HAP-1 (cell line): ENCODE results near the gene ADGRD1.

Experiments
- DNase-seq, 2 experiments: peaks; one replicate each; pipeline ENCODE4 v3.0.0-alpha.2; 2016 to 2020; ENCODE audit warnings: low spot score in 2 of 2
- H3K27me3 ChIP-seq: fragments of 250-450 bp; sonication (Bioruptor Pico); 2 replicates; pipeline ENCODE4 v1.5.1; 2020; ENCODE audit warnings: low read depth, mild to moderate bottlenecking, moderate library complexity
- H3K36me3 ChIP-seq: fragments of 250-450 bp; sonication (Bioruptor Pico); replicated peaks from 2 replicates; pipeline ENCODE4 v1.5.1; 2020; ENCODE audit warnings: mild to moderate bottlenecking
- H3K4me1 ChIP-seq: fragments of 250-450 bp; sonication (Bioruptor Pico); 2 replicates; pipeline ENCODE4 v1.5.1; 2020; ENCODE audit warnings: mild to moderate bottlenecking
- H3K4me3 ChIP-seq: fragments of 250-450 bp; sonication (Bioruptor Pico); 2 replicates; pipeline ENCODE4 v1.5.1; 2020; ENCODE audit warnings: mild to moderate bottlenecking, moderate library complexity
- H3K9me3 ChIP-seq: fragments of 250-450 bp; sonication (Bioruptor Pico); 2 replicates; pipeline ENCODE4 v1.5.1; 2020; ENCODE audit warnings: mild to moderate bottlenecking, moderate library complexity
- in situ Hi-C: fragments of 300-500 bp; cut with MboI; formaldehyde crosslinking; loops from 3 replicates; pipeline ENCODE4 v1.14.3; 2020; ENCODE audit warnings: low sequenced_read_pairs, inconsistent platforms, mixed read lengths

The ADGRD1 gene

DNA sequence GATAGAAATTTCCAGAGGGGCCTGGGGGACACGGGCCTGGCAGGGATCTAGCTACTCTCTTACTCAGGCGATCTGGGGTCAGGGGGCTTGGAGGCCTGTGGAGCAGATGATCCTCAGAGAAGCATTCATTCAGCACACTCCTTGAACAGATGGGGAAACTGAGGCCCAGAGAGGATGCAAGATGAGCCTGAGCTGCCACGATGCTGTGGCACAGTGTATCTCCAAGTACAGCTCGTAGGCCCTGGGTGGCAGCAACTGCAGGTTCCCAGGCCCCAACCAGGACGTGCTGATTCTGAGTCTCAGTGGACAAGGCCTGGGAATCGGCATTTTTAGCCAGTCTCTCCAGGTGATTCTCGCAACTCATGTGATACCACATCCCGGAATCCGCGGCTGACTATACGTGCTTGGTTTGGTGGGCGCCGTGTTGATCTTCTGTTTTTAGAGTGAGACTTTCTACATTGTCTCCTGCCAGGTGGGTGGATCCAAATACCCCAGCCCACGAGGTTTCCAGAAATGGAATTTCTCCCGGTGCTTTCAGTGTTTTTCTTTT is 22.5 kb downstream of the ADGRD1 start:
- Histone ChIP-seq H3K4me1 (no peaks in the 10 kb centered on the region), H3K36me3 (no peaks in the 10 kb centered on the region), H3K9me3 (no peaks in the 10 kb centered on the region), H3K27me3 (no peaks in the 10 kb centered on the region), H3K4me3 (no peak overlapping the region)
- no peak for DNase-seq
- in situ Hi-C loops = no loop called here

GRCh38 chr12:130977046-130977742 is 23.5 kb downstream of the ADGRD1 start:
- no peak for DNase-seq
- Histone ChIP-seq H3K36me3 (no peaks in the 10 kb centered on the region), H3K4me1 (no peaks in the 10 kb centered on the region), H3K4me3 (no peak overlapping the region), H3K27me3 (no peaks in the 10 kb centered on the region), H3K9me3 (no peaks in the 10 kb centered on the region)
- in situ Hi-C loops = no loop called here

DNA sequence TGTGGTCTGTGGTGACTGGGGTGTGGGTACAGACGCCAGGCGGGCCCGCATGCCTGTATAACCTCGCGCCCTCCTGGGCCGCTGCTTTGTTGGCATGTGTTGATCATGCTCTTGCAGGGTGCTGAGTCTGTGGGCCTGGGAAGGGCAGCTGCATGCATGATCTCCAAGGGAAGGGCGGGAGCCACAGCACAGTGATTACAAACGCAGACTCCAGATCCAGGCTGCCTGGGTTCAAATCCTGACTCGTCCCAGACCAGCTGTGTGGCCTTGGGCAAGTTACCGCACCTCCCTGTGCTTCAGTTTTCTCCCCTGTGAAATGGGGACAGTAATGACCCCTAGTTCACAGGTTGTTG is 24.0 kb downstream of the ADGRD1 start:
- Histone ChIP-seq H3K36me3 (no peaks in the 10 kb centered on the region), H3K4me1 (no peaks in the 10 kb centered on the region), H3K27me3 (no peaks in the 10 kb centered on the region), H3K4me3 (no peak overlapping the region), H3K9me3 (no peaks in the 10 kb centered on the region)
- in situ Hi-C loops = no loop called here
- DNase-seq = no peak

- H3K4me3 ChIP-seq = no peak overlapping the region
- no peaks in the 10 kb centered on the region for H3K36me3 ChIP-seq
- H3K4me1 ChIP-seq = no peaks in the 10 kb centered on the region
- in situ Hi-C loops = no loop called here
- H3K27me3 ChIP-seq = no peaks in the 10 kb centered on the region
- H3K9me3 ChIP-seq = no peaks in the 10 kb centered on the region
- DNase-seq = no peak
These were observed 25.1 kb downstream of the ADGRD1 start for GRCh38 chr12:130978785-130979184.

GRCh38 chr12:130981074-130981742 is 27.5 kb downstream of the ADGRD1 start:
- DNase-seq = peak; percentile 4 to 18
- in situ Hi-C loops = no loop called here
- Histone ChIP-seq H3K4me1 (no peaks in the 10 kb centered on the region), H3K9me3 (no peaks in the 10 kb centered on the region), H3K27me3 (no peaks in the 10 kb centered on the region; the same call in 1 of the 2 replicates), H3K4me3 (no peak overlapping the region), H3K36me3 (no peaks in the 10 kb centered on the region)

DNA sequence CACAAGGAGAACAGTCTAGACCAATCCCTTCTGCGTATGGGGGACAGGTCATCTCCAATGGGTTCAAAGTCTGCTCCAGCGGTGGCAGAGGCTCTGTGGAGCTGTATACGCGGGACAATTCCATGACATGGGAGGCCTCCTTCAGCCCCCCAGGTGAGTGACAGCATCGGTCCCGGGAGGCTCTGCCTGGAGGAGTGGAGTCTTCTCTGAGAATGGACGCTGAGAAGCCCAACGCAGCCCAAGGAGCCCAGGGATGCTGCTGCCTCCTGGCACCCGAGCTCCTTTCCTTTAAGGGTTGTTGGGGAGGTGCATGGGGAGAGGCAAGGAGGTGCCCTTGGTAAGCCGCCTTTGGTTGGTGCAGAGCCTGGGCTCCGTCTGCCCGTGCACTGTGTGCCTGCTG is 28.2 kb downstream of the ADGRD1 start:
- Histone ChIP-seq H3K27me3 (no peaks in the 10 kb centered on the region; the same call in 1 of the 2 replicates), H3K4me1 (no peaks in the 10 kb centered on the region), H3K4me3 (no peak overlapping the region), H3K9me3 (no peaks in the 10 kb centered on the region), H3K36me3 (no peaks in the 10 kb centered on the region)
- in situ Hi-C loops = no loop called here
- no peak for DNase-seq

DNA sequence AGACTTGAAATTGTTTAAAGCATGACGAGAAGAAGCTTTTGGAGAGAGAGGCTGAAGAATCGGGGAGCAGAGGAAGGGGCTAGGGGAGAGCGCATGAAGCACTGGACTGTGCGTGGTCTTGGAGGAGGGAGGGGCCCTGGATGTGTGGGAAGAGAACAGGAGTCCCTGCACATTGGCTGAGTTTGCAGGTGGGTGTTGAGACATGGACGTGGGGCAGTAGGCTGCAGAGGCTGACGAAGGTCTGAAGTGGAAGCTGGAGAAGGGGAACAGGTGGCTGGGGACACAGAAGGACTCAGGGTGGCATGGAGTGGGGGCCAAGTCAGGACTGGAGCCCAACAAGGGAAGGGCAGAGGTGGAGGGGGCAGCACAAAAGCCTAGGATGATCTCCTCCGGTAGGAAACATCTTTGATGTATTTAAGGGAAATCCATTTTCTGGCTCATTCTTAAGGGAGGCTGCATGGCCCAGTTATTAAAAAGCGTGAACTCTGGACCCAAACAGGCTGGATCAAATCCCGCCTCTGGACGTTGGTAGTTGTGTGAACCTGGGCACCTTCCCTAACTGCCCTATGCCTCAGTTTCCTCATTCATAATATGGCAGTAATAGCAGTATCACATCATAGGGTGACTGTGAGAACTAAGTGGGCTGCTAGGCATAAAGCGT is 29.0 kb downstream of the ADGRD1 start:
- Histone ChIP-seq H3K9me3 (no peaks in the 10 kb centered on the region), H3K36me3 (no peaks in the 10 kb centered on the region), H3K27me3 (no peaks in the 10 kb centered on the region; the same call in 1 of the 2 replicates), H3K4me1 (no peaks in the 10 kb centered on the region), H3K4me3 (no peak overlapping the region)
- in situ Hi-C loops = no loop called here
- no peak for DNase-seq

DNA sequence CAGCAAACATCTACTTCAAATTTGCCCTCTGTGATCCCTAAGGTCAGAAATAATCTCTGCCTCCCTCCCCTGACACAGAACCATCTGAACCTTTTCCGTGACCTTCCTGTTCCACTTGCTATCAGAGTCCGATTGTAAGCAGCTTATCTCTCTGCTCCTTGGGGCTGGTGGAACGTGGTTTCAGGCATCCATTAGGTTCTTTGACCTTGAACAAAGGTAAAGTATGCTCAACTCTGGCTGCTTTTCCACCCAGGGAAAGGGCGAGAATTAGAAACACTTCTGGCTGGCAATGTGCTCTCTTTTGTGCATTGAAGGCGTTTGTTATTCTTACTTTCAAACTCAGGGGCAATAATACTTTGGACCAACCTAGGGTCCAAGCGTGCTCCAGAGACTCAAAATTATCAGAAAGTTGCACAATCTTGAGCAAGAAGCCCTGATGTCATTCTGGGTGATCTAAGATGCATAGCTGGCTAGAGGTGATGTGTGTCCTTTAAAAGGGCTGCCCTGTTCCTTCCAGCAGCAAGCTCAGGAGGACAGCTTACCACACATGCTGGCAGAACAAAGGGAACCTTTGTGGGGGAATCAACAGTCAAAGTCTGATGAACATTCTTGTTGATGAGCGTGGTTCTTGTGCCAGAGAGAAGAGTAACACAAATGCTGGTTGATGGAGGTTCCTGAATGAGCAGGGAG is 29.8 kb downstream of the ADGRD1 start:
- H3K4me1 ChIP-seq = no peaks in the 10 kb centered on the region
- no peaks in the 10 kb centered on the region for H3K9me3 ChIP-seq
- no peak overlapping the region for H3K4me3 ChIP-seq
- H3K27me3 ChIP-seq = no peaks in the 10 kb centered on the region; the same call in 1 of the 2 replicates
- in situ Hi-C loops = no loop called here
- no peak for DNase-seq
- no peaks in the 10 kb centered on the region for H3K36me3 ChIP-seq

DNA sequence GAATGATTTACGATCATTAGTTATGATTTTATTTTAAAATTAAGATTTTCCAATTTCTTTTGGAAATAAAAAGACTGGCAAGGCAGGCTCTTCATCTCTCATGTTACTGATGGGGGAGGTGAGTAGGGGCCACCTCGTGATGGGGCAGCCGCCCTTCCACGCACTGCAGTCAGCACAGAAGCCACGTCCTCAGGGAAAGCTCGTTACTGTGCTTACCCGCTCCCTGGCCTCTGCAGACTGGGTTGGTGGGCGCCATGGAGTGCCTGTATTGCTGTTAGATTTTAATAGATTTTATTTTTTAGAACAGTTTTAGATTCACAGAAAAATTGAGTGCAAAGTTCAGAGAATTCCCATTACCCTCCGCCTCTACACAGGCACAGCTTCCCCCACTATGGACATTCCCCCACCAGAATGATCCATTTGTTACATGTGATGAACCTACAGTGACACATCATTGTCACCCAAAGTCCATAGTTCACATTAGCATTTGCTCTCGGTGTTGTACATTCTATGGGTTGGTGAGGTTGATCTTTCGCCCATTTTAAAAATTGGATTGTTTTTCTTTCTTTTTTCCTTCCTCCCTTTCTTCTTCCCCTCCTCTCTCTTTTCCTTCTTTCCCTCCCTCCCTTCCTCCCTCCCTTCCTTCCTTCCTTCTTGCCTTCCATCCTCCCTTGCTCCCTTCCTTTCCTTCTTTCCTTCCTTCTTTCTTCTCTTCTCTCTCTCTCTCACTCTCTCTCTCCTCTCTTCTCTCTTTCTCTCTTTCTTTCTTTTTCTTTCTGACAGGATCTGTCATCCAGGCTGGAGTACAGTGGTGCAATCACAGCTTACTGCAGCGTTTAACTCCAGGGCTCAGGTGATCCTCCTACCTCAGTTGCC is 30.7 kb downstream of the ADGRD1 start:
- DNase-seq = no peak
- in situ Hi-C loops = no loop called here
- Histone ChIP-seq H3K27me3 (no peaks in the 10 kb centered on the region; the same call in 1 of the 2 replicates), H3K4me3 (no peak overlapping the region), H3K9me3 (no peaks in the 10 kb centered on the region), H3K4me1 (no peaks in the 10 kb centered on the region), H3K36me3 (no peaks in the 10 kb centered on the region)

- no peak for DNase-seq
- no peak overlapping the region for H3K4me3 ChIP-seq
- no peaks in the 10 kb centered on the region for H3K4me1 ChIP-seq
- H3K9me3 ChIP-seq = no peaks in the 10 kb centered on the region
- in situ Hi-C loops = no loop called here
- no peaks in the 10 kb centered on the region; the same call in 1 of the 2 replicates for H3K27me3 ChIP-seq
- no peaks in the 10 kb centered on the region for H3K36me3 ChIP-seq
These were observed 33.6 kb downstream of the ADGRD1 start for GRCh38 chr12:130987151-130987931.

GRCh38 chr12:130988261-130988660 is 34.6 kb downstream of the ADGRD1 start:
- H3K27me3 ChIP-seq = no peaks in the 10 kb centered on the region; the same call in 1 of the 2 replicates
- no peaks in the 10 kb centered on the region for H3K36me3 ChIP-seq
- no peak for DNase-seq
- in situ Hi-C loops = no loop called here
- no peaks in the 10 kb centered on the region for H3K9me3 ChIP-seq
- H3K4me3 ChIP-seq = no peak overlapping the region
- no peaks in the 10 kb centered on the region for H3K4me1 ChIP-seq

DNA sequence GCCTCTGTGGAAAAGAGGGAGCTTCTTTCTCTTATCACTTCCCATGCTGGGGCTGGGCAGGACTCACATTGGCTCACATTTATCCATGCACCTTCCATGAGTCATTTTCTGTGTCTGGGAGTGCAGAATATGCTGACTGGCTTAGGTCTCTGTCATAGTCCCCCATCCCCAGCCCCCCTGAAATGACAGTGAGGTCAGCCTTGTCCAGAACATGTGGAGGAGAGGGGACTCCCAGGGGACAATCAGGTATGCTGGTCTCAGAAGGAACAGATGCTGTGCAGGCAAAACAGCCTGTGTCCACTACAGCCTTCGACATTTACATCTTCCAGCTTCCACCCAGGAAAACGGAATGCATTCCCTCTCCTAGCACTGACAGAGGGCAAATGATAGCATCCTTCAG is 35.0 kb downstream of the ADGRD1 start:
- in situ Hi-C loops = no loop called here
- Histone ChIP-seq H3K9me3 (no peaks in the 10 kb centered on the region), H3K27me3 (no peaks in the 10 kb centered on the region; the same call in 1 of the 2 replicates), H3K4me1 (no peaks in the 10 kb centered on the region), H3K36me3 (no peaks in the 10 kb centered on the region), H3K4me3 (no peak overlapping the region)
- no peak for DNase-seq
